ENCODE data around the gene SMIM24.
"Not testable (repeated sequence)": the region's sequence is repeated elsewhere in the genome, so short reads cannot be mapped to it uniquely, and the experiment has no call there.

Gene SMIM24

GRCh38 chr19:3433805-3434540, 46.4 kb downstream of the SMIM24 start:
- DNase-seq (ENCODE audit: low spot score), result no peak

- no peak for DNase-seq (ENCODE audit: low spot score)
These were observed 47.0 kb downstream of the SMIM24 start for GRCh38 chr19:3433313-3433712.

DNA sequence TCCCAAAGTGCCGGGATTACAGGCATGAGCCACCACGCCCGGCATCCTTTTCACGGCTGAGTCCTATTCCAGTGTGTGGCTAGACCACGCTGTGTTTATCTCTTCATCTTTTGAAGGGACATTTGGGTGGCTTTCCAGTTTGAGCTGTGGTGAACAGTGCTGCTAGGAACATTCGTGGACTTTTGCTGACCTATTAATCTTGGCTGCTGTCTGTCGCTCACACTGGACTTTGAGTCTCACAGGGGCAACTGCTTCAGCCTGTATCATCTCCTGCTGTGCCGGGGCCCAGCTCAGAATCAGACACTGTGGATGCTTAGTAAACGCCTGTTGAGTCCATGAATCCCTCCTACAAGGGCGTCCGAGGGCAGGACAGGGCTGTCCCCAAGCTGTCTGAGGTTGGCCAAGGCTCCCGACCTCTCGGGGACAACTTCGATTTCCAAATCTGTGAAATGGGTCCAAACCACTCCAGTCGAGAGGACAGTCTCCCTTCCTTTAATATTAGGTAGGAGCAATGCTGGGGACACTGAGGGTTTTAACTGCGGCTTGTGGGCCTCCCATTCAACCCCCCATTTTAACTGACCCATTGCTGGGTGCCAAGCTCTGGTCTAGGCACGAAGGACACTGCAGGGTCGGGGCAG, 48.4 kb downstream of the SMIM24 start:
- no peak for DNase-seq (ENCODE audit: low spot score)

- not testable (repeated sequence) for DNase-seq (ENCODE audit: low spot score)
These were observed 50.0 kb downstream of the SMIM24 start for GRCh38 chr19:3430366-3430680.

- no peak for DNase-seq (ENCODE audit: low spot score)
These were observed 53.9 kb downstream of the SMIM24 start for GRCh38 chr19:3426433-3426832.
